Activated CD8-positive, alpha-beta T cell treated with anti-CD3 and anti-CD28 coated beads, Interleukin-2, amount 10 ng/mL, durations not matched to agents 7 days and 5 days (primary cell): Measurements from ENCODE around the gene ABTB1. TPM values are rescaled to one million over a fixed set of nuclear protein-coding genes. Genes with fewer than 3 reads are reported as not detected.

ENCODE experiments used
- ATAC-seq: fragments of 150-1000 bp; cut with Tn5 transposase; one replicate; pipeline ENCODE4 v1.10.0; 2021; ENCODE audit warnings: moderate library complexity
- CTCF ChIA-PET: fragments of 350-600 bp; sonication (Branson Sonifier 250); formaldehyde crosslinking; loops from one replicate; lab custom pipeline; 2021; ENCODE audit warnings: antibody characterized with exemption; lab: Charles Lee
- POLR2A ChIA-PET: fragments of 350-600 bp; sonication (Branson Sonifier 250); formaldehyde crosslinking; loops from one replicate; lab custom pipeline; 2021; ENCODE audit warnings: antibody characterized with exemption; lab: Charles Lee
- DNase-seq: peaks from one replicate; pipeline ENCODE4 v3.0.0-alpha.2; 2020
- H3K27ac Mint-ChIP-seq: one replicate; pipeline ENCODE4 v1.8.0; 2021; ENCODE audit warnings: mild to moderate bottlenecking, mixed read lengths
- H3K27me3 Mint-ChIP-seq: one replicate; pipeline ENCODE4 v1.8.0; 2021; ENCODE audit warnings: low read depth, mixed read lengths
- H3K36me3 Mint-ChIP-seq: one replicate; pipeline ENCODE4 v1.8.0; 2021; ENCODE audit warnings: low read depth, mixed read lengths
- H3K4me1 Mint-ChIP-seq: one replicate; pipeline ENCODE4 v1.8.0; 2021; ENCODE audit warnings: low read depth, mixed read lengths
- H3K4me3 Mint-ChIP-seq: one replicate; pipeline ENCODE4 v1.8.0; 2021; ENCODE audit warnings: mild to moderate bottlenecking, mixed read lengths
- H3K9me3 Mint-ChIP-seq: one replicate; pipeline ENCODE4 v1.8.0; 2022; ENCODE audit warnings: mixed read lengths; ENCODE audit not compliant: insufficient read depth
- total RNA-seq, 2 experiments: library from RNA; stranded (reverse); gene quantifications; one replicate each; pipeline ENCODE4 v1.2.3, GENCODE V29; 2021

The ABTB1 gene
- total RNA-seq, 2 experiments from 2014 or later, result 15.6 to 16.5 TPM

DNA sequence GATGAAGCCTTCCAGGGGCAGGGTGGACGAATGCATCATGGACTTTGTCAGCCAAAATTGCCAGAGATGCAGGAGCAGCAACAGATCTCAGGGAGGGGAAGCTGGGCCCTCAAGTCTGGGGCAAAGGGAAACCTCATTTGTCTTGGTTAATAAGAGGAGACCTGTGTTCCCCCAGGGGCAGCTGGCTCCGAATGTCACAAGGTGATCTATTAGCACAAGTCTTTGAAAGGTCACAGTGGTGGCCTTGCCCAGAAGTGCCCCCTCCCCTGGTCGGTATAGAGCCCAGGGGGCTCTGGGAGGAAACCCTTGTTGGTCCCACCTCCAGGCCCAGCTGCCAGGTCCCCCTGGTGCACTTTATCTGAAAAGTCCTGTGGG is 46.2 kb downstream of the ABTB1 start:
- DNase-seq, result no peak
- CTCF ChIA-PET, result no interaction called here
- H3K4me1 Mint-ChIP-seq, result no peaks in the 10 kb centered on the region
- no peak overlapping the region for H3K27ac Mint-ChIP-seq
- POLR2A ChIA-PET, result no interaction called here
- ATAC-seq, result no peak
- no peak overlapping the region for H3K4me3 Mint-ChIP-seq
- no peaks in the 10 kb centered on the region for H3K9me3 Mint-ChIP-seq
- peaks cover 3% of the 10 kb centered on the region for H3K27me3 Mint-ChIP-seq
- no peaks in the 10 kb centered on the region for H3K36me3 Mint-ChIP-seq

- no peak overlapping the region for H3K27ac Mint-ChIP-seq
- CTCF ChIA-PET, result no interaction called here
- no peaks in the 10 kb centered on the region for H3K36me3 Mint-ChIP-seq
- peaks cover 6% of the 10 kb centered on the region for H3K27me3 Mint-ChIP-seq
- no peak for ATAC-seq
- DNase-seq, result no peak
- no peaks in the 10 kb centered on the region for H3K9me3 Mint-ChIP-seq
- H3K4me1 Mint-ChIP-seq, result no peaks in the 10 kb centered on the region
- H3K4me3 Mint-ChIP-seq, result no peak overlapping the region
- POLR2A ChIA-PET, result no interaction called here
These were observed 46.6 kb downstream of the ABTB1 start for GRCh38 chr3:127719369-127719768.

GRCh38 chr3:127720161-127720823 is 47.5 kb downstream of the ABTB1 start:
- no peaks in the 10 kb centered on the region for H3K4me1 Mint-ChIP-seq
- peaks cover 6% of the 10 kb centered on the region for H3K27me3 Mint-ChIP-seq
- DNase-seq, result no peak
- no peak for ATAC-seq
- H3K4me3 Mint-ChIP-seq, result no peak overlapping the region
- no peak overlapping the region for H3K27ac Mint-ChIP-seq
- CTCF ChIA-PET, result no interaction called here
- POLR2A ChIA-PET, result no interaction called here
- H3K9me3 Mint-ChIP-seq, result no peaks in the 10 kb centered on the region
- H3K36me3 Mint-ChIP-seq, result no peaks in the 10 kb centered on the region

DNA sequence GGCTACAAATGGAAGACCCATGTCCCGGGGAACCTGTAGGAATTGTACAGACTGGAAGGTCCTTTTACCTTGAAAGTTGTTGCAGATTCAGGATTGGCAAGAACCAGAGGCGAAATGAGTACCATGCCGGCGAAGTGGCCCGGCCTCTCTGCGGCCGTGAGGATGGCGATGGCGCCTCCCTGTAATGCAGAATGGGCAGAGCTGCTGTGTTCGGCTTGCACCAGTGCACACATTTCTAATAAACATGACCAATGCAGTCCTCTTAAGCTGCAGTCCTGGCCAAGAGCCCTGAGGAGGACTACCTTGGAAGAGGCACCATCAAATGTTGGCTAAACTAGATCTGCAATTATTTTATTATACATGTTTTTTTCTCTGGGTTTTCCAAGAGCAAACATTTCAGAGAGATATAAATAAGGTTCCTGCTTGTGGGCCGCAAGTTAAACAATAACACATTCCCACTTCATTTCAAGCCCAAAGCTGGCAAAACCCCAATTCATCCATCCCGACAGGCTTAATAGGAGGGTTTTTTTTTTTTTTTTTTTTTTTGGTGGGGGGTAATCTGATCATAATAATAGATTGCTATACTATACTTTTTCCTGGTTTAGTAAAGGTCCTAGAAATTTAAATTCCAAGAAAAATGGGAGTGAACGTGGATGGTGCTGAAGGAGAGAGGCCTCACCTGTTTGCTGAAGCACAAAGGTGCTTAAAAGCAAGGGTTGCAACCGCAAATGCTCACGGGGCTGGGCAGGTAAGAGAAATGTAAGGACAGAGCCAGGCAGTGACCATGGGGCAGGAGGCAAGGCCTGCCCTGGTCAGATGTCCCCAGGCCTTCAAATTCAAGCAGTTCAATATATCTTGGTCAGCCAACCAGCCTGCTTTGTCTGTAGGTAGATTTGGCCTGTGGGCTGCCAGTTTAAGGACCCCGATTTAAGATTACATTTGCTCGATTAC is 48.5 kb downstream of the ABTB1 start:
- POLR2A ChIA-PET, result no interaction called here
- peaks cover 6% of the 10 kb centered on the region for H3K27me3 Mint-ChIP-seq
- no peaks in the 10 kb centered on the region for H3K36me3 Mint-ChIP-seq
- H3K9me3 Mint-ChIP-seq, result no peaks in the 10 kb centered on the region
- ATAC-seq (no peak), DNase-seq (no peak)
- H3K4me3 Mint-ChIP-seq, result no peak overlapping the region
- H3K27ac Mint-ChIP-seq, result no peak overlapping the region
- CTCF ChIA-PET, result no interaction called here
- no peaks in the 10 kb centered on the region for H3K4me1 Mint-ChIP-seq

GRCh38 chr3:127722091-127722784 is 49.5 kb downstream of the ABTB1 start:
- DNase-seq, result no peak
- Mint-ChIP-seq H3K27ac (no peak overlapping the region), H3K4me1 (no peaks in the 10 kb centered on the region), H3K27me3 (peaks cover 9% of the 10 kb centered on the region), H3K36me3 (no peaks in the 10 kb centered on the region), H3K9me3 (no peaks in the 10 kb centered on the region), H3K4me3 (no peak overlapping the region)
- ChIA-PET CTCF (no interaction called here), POLR2A (no interaction called here)
- ATAC-seq, result no peak

- Mint-ChIP-seq H3K4me3 (no peak overlapping the region), H3K9me3 (no peaks in the 10 kb centered on the region), H3K27ac (no peak overlapping the region), H3K36me3 (no peaks in the 10 kb centered on the region), H3K27me3 (peaks cover 9% of the 10 kb centered on the region), H3K4me1 (no peaks in the 10 kb centered on the region)
- ChIA-PET CTCF (interaction anchor here (0.8 kb wide), 1 partner anchor 148 kb away, joined by 3 read pairs; no protein-coding TSS in a partner anchor), POLR2A (no interaction called here)
- ATAC-seq, result no peak
- DNase-seq, result no peak
These were observed 50.3 kb downstream of the ABTB1 start for GRCh38 chr3:127723011-127723567.

DNA sequence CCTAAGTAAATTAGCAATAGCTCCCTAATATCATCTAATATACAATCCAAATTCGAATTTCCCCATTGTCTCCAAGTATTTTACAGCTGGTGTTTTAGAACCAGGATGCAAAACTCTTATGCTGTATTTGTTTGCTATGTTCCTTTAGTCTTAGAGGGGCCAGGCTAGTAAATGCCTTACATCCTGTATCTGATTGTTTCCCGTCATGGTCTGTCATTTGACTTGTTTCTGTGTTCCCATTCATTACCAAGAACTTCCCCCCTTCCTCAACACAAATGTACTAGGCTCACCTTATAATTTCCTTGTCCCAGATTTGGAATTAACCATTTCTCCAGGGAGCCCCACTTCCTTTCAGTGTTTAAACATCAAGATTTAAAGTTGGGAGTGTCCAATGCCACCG is 54.1 kb downstream of the ABTB1 start:
- H3K36me3 Mint-ChIP-seq, result no peaks in the 10 kb centered on the region
- H3K27me3 Mint-ChIP-seq, result peaks cover 16% of the 10 kb centered on the region
- ATAC-seq (no peak), DNase-seq (no peak)
- H3K4me1 Mint-ChIP-seq, result no peaks in the 10 kb centered on the region
- no peak overlapping the region for H3K4me3 Mint-ChIP-seq
- no peak overlapping the region for H3K27ac Mint-ChIP-seq
- H3K9me3 Mint-ChIP-seq, result no peaks in the 10 kb centered on the region
- ChIA-PET POLR2A (no interaction called here), CTCF (no interaction called here)

- ChIA-PET POLR2A (no interaction called here), CTCF (no interaction called here)
- no peaks in the 10 kb centered on the region for H3K9me3 Mint-ChIP-seq
- DNase-seq, result no peak
- no peak overlapping the region for H3K4me3 Mint-ChIP-seq
- no peaks in the 10 kb centered on the region for H3K4me1 Mint-ChIP-seq
- no peak for ATAC-seq
- no peak overlapping the region for H3K27ac Mint-ChIP-seq
- H3K27me3 Mint-ChIP-seq, result peaks cover 19% of the 10 kb centered on the region
- no peaks in the 10 kb centered on the region for H3K36me3 Mint-ChIP-seq
These were observed 55.8 kb downstream of the ABTB1 start for GRCh38 chr3:127728417-127729015.

- no peak overlapping the region for H3K4me3 Mint-ChIP-seq
- H3K4me1 Mint-ChIP-seq, result peaks cover 4% of the 10 kb centered on the region
- no peak for ATAC-seq
- POLR2A ChIA-PET, result no interaction called here
- CTCF ChIA-PET, result no interaction called here
- H3K27me3 Mint-ChIP-seq, result peaks cover 14% of the 10 kb centered on the region
- no peaks in the 10 kb centered on the region for H3K9me3 Mint-ChIP-seq
- DNase-seq, result no peak
- no peaks in the 10 kb centered on the region for H3K36me3 Mint-ChIP-seq
- no peak overlapping the region for H3K27ac Mint-ChIP-seq
These were observed 56.9 kb downstream of the ABTB1 start for GRCh38 chr3:127729556-127730056.

DNA sequence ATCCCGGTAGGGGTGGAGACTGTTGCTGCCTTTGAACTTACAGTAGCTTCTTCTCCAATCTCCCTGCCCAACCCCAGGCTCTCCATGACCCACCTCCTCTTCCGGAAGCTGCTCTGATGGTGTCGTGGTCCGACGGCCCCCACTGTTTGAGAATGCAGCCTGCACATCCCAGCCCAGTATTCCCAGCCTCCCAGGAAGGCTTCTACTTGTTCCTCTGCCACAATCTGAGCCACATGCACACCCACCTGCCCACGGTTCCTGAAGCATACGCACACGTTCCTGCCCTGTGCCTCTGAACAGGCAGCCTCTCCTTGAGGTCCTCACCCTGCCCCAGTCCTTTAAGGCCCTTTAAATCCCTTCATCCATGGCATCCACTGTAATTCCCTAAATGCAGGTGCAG is 57.4 kb downstream of the ABTB1 start:
- H3K27me3 Mint-ChIP-seq, result peaks cover 20% of the 10 kb centered on the region
- no peaks in the 10 kb centered on the region for H3K36me3 Mint-ChIP-seq
- POLR2A ChIA-PET, result no interaction called here
- H3K4me1 Mint-ChIP-seq, result peaks cover 9% of the 10 kb centered on the region
- H3K4me3 Mint-ChIP-seq, result no peak overlapping the region
- no peak for ATAC-seq
- no peaks in the 10 kb centered on the region for H3K9me3 Mint-ChIP-seq
- no peak for DNase-seq
- H3K27ac Mint-ChIP-seq, result no peak overlapping the region
- CTCF ChIA-PET, result no interaction called here
